ENCODE measurements around the gene GRM5.

DNA sequence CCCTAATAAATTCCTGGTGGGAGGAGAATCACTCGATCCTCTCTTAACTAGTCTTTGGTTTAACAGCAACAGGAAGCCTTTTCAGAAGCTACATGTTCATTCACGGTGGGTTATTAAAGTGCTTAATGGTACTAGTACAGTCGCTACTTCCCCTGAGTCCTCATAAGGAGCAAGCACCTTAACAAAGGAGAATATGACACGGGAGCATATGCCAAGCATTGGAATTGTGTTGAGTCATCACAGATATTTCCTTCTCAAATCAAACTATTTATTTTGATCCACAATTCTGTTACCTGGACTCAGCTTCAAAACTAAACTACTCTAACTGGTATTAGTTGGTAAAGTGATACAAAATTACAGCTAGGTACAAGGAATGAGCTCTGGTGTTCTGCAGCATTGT, 550.8 kb downstream of the GRM5 start:
- TF ChIP-seq CTCF (conservative IDR thresholded peaks at IDR 0.05; ENCODE audit: low read depth, low read length) (no peak), EZH2 (IDR thresholded peaks at IDR 0.05; ENCODE audit: low read length, unreplicated experiment) (no peak), EZH2phosphoT487 (IDR thresholded peaks at IDR 0.05; ENCODE audit: borderline replicate concordance, low read length) (no peak)

Measured in PC-3 (cell line).